ENCODE data around the gene CEACAM6. TPM values are rescaled to one million over a fixed set of nuclear protein-coding genes. Genes with fewer than 3 reads are reported as not detected.

CEACAM6 gene
- total RNA-seq, 6 donors from 2014 or later: 140 to 651 (median 539) TPM

Other genes starting within 250 kb of the CEACAM6 start
- 10 to 100 TPM in 4 of 6 donors, 1 to 10 TPM in 2; 2.3 to 22.4 (median 16.3) TPM for gene CEACAM21, start 179.4 kb upstream of the CEACAM6 start, total RNA-seq
- 1 to 10 TPM; 1.7 to 8.6 (median 5.0) TPM for gene CEACAM4, start 128.5 kb upstream of the CEACAM6 start, total RNA-seq
- under 1 TPM in 3 of 6 donors, not detected in 3; 0.23 to 0.30 (median 0.27) TPM for gene CEACAM7, start 67.3 kb upstream of the CEACAM6 start, total RNA-seq
- 10 to 100 TPM in 4 of 6 donors, 1 to 10 TPM in 2; 5.5 to 55.2 (median 23.8) TPM for gene CEACAM5, start 46.9 kb upstream of the CEACAM6 start, total RNA-seq
- 1 to 10 TPM in 5 of 6 donors, not detected in 1; 1.4 to 6.0 (median 2.7) TPM for gene CEACAM3, start 41.1 kb downstream of the CEACAM6 start, total RNA-seq
- not detected for gene LYPD4, start 89.2 kb downstream of the CEACAM6 start, total RNA-seq
- not detected for gene DMRTC2, start 89.5 kb downstream of the CEACAM6 start, total RNA-seq
- 1,000 to 10,000 TPM in 5 of 6 donors, 100 to 1,000 TPM in 1; 677 to 2,013 (median 1,382) TPM for gene RPS19, start 104.7 kb downstream of the CEACAM6 start, total RNA-seq
- 1 to 10 TPM in 4 of 6 donors, under 1 TPM in 1, not detected in 1; 0.76 to 4.7 (median 4.1) TPM for gene CD79A, start 121.7 kb downstream of the CEACAM6 start, total RNA-seq
- gene ARHGEF1, start 127.7 kb downstream of the CEACAM6 start, total RNA-seq: 100 to 1,000 TPM; 115 to 731 (median 233) TPM
- 1 to 10 TPM in 2 of 6 donors, under 1 TPM in 3, not detected in 1; 0.20 to 6.3 (median 0.49) TPM for gene ERFL, start 172.9 kb downstream of the CEACAM6 start, total RNA-seq
- gene RABAC1, start 203.8 kb downstream of the CEACAM6 start, total RNA-seq: 100 to 1,000 TPM in 5 of 6 donors, 10 to 100 TPM in 1; 59.7 to 222 (median 163) TPM
- gene ATP1A3, start 238.7 kb downstream of the CEACAM6 start, total RNA-seq: under 1 TPM in 4 of 6 donors, not detected in 2; under 0.01 to 0.51 (median 0.15) TPM